Sigmoid colon (tissue), 3 donors: ENCODE measurements around the gene FPR1.

ENCODE experiments used
- POLR2A ChIP-seq, 2 donors: fragments of 450-650 bp; IDR thresholded peaks; one replicate each; pipeline ENCODE4 v1.6.1; 2016; ENCODE audit warnings: antibody characterized with exemption in 2 of 2, mild to moderate bottlenecking in 2 of 2, moderate library complexity in 2 of 2
- TF ChIP-seq, protein P1 (sequence below), 4 experiments: fragments of 450-650 bp in 3 of 4; fragments of 200-600 bp in 1 of 4; IDR thresholded peaks; one replicate each; pipeline ENCODE4 v1.5.1; 2016 to 2019; ENCODE audit warnings: antibody characterized with exemption in 4 of 4, mild to moderate bottlenecking in 3 of 4, moderate library complexity in 2 of 4

DNA sequence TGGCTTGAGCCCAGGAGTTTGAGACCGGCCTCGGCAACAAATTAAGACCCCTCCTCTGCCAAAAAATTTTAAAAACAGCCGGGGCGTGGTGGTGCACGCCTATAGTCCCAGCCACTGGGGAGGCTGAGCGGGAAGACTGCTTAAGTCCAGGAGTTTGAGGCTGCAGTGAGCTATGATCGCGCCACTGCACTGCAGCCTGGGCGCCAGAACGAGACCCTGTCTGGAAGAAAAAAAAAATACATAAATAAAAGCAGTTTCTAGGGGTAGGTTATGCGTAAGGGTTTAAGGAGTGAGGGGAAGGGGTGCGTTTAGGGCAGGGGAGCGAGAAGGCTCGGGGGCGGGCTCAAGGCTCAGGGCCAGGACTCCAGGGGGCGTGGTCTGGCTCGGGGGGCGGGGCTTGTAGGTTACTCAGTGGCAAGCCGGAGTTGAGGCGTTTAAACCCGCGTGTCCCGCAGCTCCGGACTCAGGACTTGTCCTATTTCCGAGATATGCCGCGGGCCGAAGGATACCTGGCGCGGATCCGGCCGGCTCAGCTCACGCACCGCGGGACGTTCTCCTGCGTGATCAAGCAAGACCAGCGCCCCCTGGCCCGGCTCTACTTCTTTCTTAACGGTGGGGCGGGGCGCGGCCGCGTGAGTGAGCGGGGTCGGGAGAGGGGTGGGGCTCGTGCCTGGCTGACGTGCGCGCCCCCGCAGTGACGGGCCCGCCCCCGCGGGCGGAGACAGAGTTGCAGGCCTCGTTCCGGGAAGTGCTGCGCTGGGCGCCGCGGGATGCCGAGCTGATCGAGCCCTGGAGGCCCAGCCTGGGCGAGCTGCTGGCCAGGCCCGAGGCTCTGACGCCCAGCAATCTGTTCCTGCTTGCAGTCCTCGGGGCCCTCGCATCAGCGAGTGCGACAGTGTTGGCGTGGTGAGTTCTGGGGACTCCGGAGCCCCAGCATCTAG is 47.8 kb downstream of the FPR1 start:
- TF ChIP-seq, protein P1, sequence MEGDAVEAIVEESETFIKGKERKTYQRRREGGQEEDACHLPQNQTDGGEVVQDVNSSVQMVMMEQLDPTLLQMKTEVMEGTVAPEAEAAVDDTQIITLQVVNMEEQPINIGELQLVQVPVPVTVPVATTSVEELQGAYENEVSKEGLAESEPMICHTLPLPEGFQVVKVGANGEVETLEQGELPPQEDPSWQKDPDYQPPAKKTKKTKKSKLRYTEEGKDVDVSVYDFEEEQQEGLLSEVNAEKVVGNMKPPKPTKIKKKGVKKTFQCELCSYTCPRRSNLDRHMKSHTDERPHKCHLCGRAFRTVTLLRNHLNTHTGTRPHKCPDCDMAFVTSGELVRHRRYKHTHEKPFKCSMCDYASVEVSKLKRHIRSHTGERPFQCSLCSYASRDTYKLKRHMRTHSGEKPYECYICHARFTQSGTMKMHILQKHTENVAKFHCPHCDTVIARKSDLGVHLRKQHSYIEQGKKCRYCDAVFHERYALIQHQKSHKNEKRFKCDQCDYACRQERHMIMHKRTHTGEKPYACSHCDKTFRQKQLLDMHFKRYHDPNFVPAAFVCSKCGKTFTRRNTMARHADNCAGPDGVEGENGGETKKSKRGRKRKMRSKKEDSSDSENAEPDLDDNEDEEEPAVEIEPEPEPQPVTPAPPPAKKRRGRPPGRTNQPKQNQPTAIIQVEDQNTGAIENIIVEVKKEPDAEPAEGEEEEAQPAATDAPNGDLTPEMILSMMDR (IDR thresholded peaks at IDR 0.05), result peak in 3 of 4 experiments; percentile 21 to 36 (median 34)
- TF ChIP-seq POLR2A (IDR thresholded peaks at IDR 0.05), result peak; percentile 65 to 72
